Parathyroid adenoma (tissue), 2 donors: ENCODE data around the gene HSD11B1.

ENCODE experiments used
- H2AFZ ChIP-seq: fragments of 300-600 bp; sonication (generic); one replicate; pipeline ENCODE4 v1.7.0; 2017; ENCODE audit warnings: antibody characterized with exemption, mild to moderate bottlenecking
- H3K27ac ChIP-seq: fragments of 300-600 bp; sonication (generic); one replicate; pipeline ENCODE4 v1.7.0; 2017
- H3K27me3 ChIP-seq: fragments of 300-600 bp; sonication (generic); one replicate; pipeline ENCODE4 v1.7.0; 2017; ENCODE audit warnings: low read length; ENCODE audit not compliant: control insufficient read depth, insufficient read depth
- H3K36me3 ChIP-seq: fragments of 300-600 bp; sonication (generic); one replicate; pipeline ENCODE4 v1.7.0; 2017; ENCODE audit warnings: low read length; ENCODE audit not compliant: control insufficient read depth, insufficient read depth
- H3K4me1 ChIP-seq: fragments of 300-600 bp; sonication (generic); one replicate; pipeline ENCODE4 v1.7.0; 2017; ENCODE audit warnings: control low read depth
- H3K4me2 ChIP-seq: fragments of 300-600 bp; sonication (generic); one replicate; pipeline ENCODE4 v1.7.0; 2017; ENCODE audit warnings: low read length
- H3K4me3 ChIP-seq: fragments of 300-600 bp; sonication (generic); one replicate; pipeline ENCODE4 v1.7.0; 2017; ENCODE audit warnings: low read depth, low read length
- H3K79me2 ChIP-seq: fragments of 300-600 bp; sonication (generic); one replicate; pipeline ENCODE4 v1.7.0; 2017; ENCODE audit warnings: control low read depth
- H3K9ac ChIP-seq: fragments of 300-600 bp; sonication (generic); one replicate; pipeline ENCODE4 v1.7.0; 2017; ENCODE audit warnings: mild to moderate bottlenecking
- H3K9me3 ChIP-seq: fragments of 300-600 bp; sonication (generic); one replicate; pipeline ENCODE4 v1.7.0; 2017; ENCODE audit warnings: low read length; ENCODE audit not compliant: control insufficient read depth
- TF ChIP-seq, protein P1 (sequence below): fragments of 300-600 bp; sonication (generic); IDR thresholded peaks from one replicate; pipeline ENCODE4 v1.7.0; 2017; ENCODE audit warnings: antibody characterized with exemption, mild to moderate bottlenecking
- donor health status: primary hyperparathyroidism.

The HSD11B1 gene

DNA sequence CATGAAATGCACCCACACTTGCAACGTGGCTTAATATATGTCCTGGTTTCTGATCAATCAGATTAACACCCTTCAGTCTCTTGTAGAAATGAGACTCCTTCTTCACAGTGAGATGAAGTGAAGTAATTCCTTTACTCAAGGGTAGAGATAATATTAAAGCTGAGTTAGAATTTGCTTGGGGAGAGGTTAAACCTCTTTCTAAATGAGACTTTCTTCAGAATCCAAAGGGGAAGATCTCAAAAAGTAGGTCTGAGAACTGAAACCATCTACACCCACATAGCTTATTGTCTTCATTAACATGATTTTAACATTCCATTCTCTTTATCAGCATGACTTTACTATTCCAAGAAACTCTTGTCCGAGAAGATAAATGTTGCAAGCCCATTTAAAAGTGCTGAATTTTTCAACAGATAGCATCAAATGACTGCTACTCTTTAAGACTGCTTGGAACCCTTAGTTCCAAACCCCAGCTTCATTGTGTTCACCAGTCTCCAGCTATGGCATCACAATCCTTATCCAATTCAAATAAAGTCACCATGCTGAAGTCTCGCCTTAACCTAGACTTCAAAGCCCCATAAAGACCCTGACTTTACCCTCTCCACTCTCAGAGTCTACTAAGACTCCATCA is 32.0 kb downstream of the HSD11B1 start:
- TF ChIP-seq, protein P1, sequence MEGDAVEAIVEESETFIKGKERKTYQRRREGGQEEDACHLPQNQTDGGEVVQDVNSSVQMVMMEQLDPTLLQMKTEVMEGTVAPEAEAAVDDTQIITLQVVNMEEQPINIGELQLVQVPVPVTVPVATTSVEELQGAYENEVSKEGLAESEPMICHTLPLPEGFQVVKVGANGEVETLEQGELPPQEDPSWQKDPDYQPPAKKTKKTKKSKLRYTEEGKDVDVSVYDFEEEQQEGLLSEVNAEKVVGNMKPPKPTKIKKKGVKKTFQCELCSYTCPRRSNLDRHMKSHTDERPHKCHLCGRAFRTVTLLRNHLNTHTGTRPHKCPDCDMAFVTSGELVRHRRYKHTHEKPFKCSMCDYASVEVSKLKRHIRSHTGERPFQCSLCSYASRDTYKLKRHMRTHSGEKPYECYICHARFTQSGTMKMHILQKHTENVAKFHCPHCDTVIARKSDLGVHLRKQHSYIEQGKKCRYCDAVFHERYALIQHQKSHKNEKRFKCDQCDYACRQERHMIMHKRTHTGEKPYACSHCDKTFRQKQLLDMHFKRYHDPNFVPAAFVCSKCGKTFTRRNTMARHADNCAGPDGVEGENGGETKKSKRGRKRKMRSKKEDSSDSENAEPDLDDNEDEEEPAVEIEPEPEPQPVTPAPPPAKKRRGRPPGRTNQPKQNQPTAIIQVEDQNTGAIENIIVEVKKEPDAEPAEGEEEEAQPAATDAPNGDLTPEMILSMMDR: no peak
- no peaks in the 10 kb centered on the region for H3K9me3 ChIP-seq
- no peaks in the 10 kb centered on the region for H3K79me2 ChIP-seq
- no peak overlapping the region for H3K27ac ChIP-seq
- no peak overlapping the region for H3K9ac ChIP-seq
- H3K4me2 ChIP-seq: no peak overlapping the region
- H3K27me3 ChIP-seq: no peaks in the 10 kb centered on the region
- no peak overlapping the region for H3K4me3 ChIP-seq
- H3K36me3 ChIP-seq: no peaks in the 10 kb centered on the region
- no peak overlapping the region for H2AFZ ChIP-seq
- no peaks in the 10 kb centered on the region for H3K4me1 ChIP-seq

DNA sequence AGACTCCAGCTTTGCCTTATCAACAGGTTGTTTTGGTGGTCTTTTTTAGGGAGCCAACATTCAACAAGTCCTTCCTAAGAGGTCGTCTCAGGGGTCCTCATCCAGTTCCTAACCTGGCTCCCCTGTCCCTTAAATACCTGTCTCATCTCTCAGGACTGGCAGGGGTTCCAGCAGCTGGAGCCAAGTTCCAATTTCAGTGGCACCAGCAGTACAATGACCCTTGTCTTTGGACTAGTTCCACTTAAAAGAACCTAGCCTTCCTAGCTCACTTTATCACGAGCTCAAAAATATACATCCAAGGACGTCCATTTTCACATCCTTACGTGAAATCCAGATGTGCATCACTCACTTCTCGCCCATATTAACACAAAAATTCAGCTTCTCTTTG is 32.5 kb downstream of the HSD11B1 start:
- no peaks in the 10 kb centered on the region for H3K4me1 ChIP-seq
- no peak overlapping the region for H3K27ac ChIP-seq
- no peaks in the 10 kb centered on the region for H3K79me2 ChIP-seq
- TF ChIP-seq, protein P1: no peak
- no peak overlapping the region for H3K4me2 ChIP-seq
- no peaks in the 10 kb centered on the region for H3K27me3 ChIP-seq
- H3K9me3 ChIP-seq: no peaks in the 10 kb centered on the region
- no peak overlapping the region for H2AFZ ChIP-seq
- H3K9ac ChIP-seq: no peak overlapping the region
- H3K36me3 ChIP-seq: no peaks in the 10 kb centered on the region
- H3K4me3 ChIP-seq: no peak overlapping the region

DNA sequence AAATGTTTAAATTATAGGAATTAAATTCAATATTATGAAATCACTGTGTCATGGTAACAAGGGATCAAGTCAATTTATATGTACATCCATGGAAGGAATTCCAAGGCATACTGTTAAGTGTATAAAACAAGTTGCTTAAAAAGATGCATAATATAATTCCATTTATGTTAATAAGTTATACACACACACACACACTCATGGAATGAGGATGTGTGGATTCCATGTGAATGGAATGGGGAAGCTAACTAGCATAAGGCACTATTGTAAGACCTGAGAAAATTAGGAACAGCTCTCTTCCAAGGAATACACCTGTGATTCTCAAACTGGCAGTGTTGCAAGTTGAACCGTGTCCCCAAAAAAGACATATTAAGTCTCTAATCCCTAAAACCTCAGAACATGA is 33.6 kb downstream of the HSD11B1 start:
- Histone ChIP-seq H3K4me2 (no peak overlapping the region), H3K27me3 (no peaks in the 10 kb centered on the region), H3K9ac (no peak overlapping the region), H2AFZ (no peak overlapping the region), H3K9me3 (no peaks in the 10 kb centered on the region), H3K79me2 (no peaks in the 10 kb centered on the region), H3K36me3 (no peaks in the 10 kb centered on the region), H3K4me1 (no peaks in the 10 kb centered on the region), H3K27ac (no peak overlapping the region), H3K4me3 (no peak overlapping the region)
- TF ChIP-seq, protein P1: no peak

DNA sequence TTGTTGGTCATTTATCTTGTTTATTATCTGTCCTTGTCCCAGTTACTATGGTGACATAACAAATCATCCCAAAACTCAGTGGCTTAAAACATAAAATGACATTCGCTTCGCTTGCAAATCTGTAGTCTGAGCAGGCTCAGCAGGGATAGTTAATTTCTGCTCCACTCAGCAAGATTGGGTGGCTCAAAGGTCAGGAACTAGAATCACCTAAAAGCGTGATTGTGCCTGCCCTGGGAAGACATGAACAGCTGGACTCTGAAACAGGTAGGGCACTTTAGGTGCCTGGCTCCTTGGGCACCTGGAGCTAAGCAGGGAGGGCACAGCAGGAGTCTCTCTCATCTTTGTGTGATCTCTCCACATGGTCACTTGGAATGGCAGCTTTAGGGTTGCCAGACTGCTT is 36.5 kb downstream of the HSD11B1 start:
- no peaks in the 10 kb centered on the region for H3K79me2 ChIP-seq
- H3K4me2 ChIP-seq: no peak overlapping the region
- H2AFZ ChIP-seq: no peak overlapping the region
- H3K4me3 ChIP-seq: no peak overlapping the region
- H3K4me1 ChIP-seq: no peaks in the 10 kb centered on the region
- TF ChIP-seq, protein P1: no peak
- H3K9ac ChIP-seq: no peak overlapping the region
- H3K36me3 ChIP-seq: no peaks in the 10 kb centered on the region
- H3K9me3 ChIP-seq: no peaks in the 10 kb centered on the region
- no peaks in the 10 kb centered on the region for H3K27me3 ChIP-seq
- H3K27ac ChIP-seq: no peak overlapping the region

DNA sequence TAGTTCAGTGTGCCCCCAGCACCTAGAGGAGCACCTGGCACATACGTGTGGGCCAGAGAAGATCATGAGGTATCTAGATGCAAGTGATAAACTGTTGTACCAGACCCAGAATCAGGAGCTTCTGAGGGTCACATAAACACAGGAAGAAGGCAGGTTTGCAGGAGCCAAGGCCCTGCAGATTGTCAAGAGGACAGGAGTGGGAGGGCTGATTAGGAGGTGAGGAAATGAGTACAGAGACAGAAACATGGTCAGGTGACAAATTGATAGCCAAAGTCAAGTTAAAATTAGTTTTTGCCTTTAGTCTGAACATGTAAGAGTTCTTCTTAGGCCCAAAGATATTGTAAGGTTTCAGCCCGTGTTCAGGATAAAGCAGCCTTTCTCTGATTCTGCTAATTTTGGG is 37.2 kb downstream of the HSD11B1 start:
- Histone ChIP-seq H3K79me2 (no peaks in the 10 kb centered on the region), H2AFZ (no peak overlapping the region), H3K4me3 (no peak overlapping the region), H3K27ac (no peak overlapping the region), H3K36me3 (no peaks in the 10 kb centered on the region), H3K9me3 (no peaks in the 10 kb centered on the region), H3K4me2 (no peak overlapping the region), H3K9ac (no peak overlapping the region), H3K27me3 (no peaks in the 10 kb centered on the region), H3K4me1 (peaks cover 2% of the 10 kb centered on the region)
- TF ChIP-seq, protein P1: no peak
